Upper lobe of left lung (tissue), 4 donors: ENCODE measurements around the gene PLA2G15.

ENCODE experiments used
- CTCF ChIP-seq, 6 experiments: fragments of 450-650 bp in 4 of 6; fragments of 200-600 bp in 2 of 6; sonication (generic) in 2 of 6; IDR thresholded peaks; one replicate each; pipeline ENCODE4 v1.5.1; 2016 to 2019; ENCODE audit warnings: antibody characterized with exemption in 6 of 6
- EP300 ChIP-seq, 4 donors: sonication (generic); formaldehyde crosslinking; IDR thresholded peaks; one replicate each; pipeline ENCODE4 v1.5.1; 2017; ENCODE audit warnings: antibody characterized with exemption in 4 of 4, control low read depth in 2 of 4
- POLR2A ChIP-seq, 4 donors: fragments of 450-650 bp; IDR thresholded peaks; one replicate each; pipeline ENCODE4 v1.5.1; 2016 to 2017; ENCODE audit warnings: antibody characterized with exemption in 4 of 4, mild to moderate bottlenecking in 2 of 4

GRCh38 chr16:68236137-68236825 lies 8.9 kb upstream of the PLA2G15 start:
- no peak for TF ChIP-seq CTCF (IDR thresholded peaks at IDR 0.05)
- peak; percentile 36 to 87 (median 58) for TF ChIP-seq POLR2A (IDR thresholded peaks at IDR 0.05)
- peak in 1 of 4 donors; percentile 7 for TF ChIP-seq EP300 (IDR thresholded peaks at IDR 0.05)
